RPMI7951 (cell line): Measurements from ENCODE around the gene SSBP2. TPM values are rescaled to one million over a fixed set of nuclear protein-coding genes. Genes with fewer than 3 reads are reported as not detected.
"Not testable (repeated sequence)": the region's sequence is repeated elsewhere in the genome, so short reads cannot be mapped to it uniquely, and the experiment has no call there.

Experiments
- DNase-seq: peaks from one replicate; pipeline ENCODE4 v3.0.0-alpha.2; 2012; ENCODE audit warnings: low read depth
- total RNA-seq: library from RNA; depleted of rRNA; stranded (reverse); fragments of >200 nt; shearing (Covaris generic); gene quantifications from 2 replicates; pipeline ENCODE4 v1.2.3, GENCODE V29; 2014

Gene SSBP2
- total RNA-seq, 1 experiment from 2014 or later, result 27.6 TPM

DNA sequence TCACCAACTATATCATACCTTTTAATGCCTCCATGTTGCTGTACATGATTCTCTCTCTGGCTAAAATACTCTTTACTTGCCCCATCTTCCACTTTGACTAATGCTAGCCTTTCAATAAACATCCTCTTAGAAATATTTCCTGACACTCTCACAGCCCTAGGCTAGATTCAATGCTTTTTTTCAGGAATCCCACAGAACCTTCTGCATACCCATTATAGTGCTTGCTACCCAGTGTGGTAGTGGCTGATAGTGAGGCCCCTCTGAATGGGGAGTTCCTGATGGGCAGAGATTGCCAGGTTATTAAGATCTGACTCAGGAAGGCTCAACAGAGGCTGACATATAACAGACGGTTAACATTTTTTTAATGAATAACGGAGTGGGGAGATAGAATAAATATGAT lies 11.6 kb downstream of the SSBP2 start:
- no peak for DNase-seq

DNA sequence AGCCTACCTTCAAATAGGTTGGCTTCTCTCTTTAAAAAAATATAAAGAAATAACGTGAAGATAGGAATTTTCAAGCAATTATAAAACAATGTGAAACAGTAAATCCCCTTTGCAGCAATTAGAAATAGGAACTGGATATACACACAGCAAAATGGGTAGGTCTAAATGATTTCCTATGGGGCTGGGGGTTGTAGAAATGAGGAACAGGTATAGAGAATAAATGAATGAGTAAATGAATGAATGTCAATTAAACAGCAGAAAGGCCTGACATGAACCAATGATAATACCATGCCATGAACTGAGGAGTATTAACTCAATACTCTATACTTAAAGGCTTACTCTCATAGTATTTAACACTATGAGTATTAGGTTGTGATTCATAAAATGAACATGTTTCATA lies 21.6 kb downstream of the SSBP2 start:
- no peak for DNase-seq

- DNase-seq, result no peak
These were observed 22.6 kb downstream of the SSBP2 start for GRCh38 chr5:81728301-81728700.

DNA sequence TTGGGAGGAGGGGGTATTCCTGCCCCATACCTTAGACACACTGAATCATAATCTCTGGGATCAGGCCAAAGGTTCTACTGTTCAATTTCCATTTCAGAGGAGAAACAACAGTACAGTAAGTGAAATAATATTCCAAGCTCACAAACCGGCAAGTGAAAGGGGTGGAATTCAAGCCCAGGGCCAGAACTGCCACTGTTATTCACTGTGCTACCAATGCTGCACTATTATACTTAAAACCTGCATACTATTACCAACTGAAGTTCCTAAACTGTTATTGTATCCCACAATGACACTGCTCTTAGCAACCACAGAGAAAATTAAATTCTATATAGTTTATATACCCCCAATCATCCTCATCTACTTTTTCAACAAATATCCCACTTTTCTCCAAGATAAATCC lies 24.6 kb downstream of the SSBP2 start:
- DNase-seq, result no peak

- no peak for DNase-seq
These were observed 26.3 kb downstream of the SSBP2 start for GRCh38 chr5:81724571-81724970.

DNA sequence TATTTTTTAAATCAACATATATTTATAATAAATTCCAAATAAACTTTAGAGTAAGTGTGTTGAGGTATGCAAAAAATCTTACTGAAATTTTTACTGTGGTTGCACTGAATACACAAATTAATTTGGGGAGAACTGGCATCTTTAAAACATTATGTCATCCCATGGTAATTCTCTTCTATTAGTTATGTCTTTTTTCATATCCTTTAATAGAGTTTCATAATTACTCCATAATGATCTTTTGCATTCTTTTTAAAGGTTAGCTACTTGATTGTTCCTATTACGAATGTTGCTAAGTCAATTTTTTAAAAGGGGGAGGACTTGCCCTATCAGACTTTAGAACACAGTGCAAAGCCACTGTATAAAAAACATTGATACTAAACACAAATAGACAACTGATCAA lies 26.8 kb downstream of the SSBP2 start:
- DNase-seq, result no peak

DNA sequence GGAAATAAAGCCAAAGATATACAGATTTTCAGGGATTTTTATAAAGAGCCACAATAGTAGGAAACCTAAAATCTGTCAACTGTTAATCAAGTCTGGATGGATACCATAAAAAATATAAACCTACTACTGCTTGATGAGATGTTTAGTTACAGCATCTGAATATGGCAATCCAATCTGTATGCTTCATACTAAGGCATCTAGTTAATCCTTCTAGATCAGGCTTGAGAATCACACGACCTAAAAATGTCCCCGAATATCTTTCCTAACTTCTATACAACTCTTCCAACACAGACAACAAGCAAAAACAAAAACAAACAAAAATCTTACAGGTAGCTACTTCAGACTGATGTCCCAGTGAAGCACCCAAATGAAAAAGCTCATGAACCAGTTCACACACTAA lies 29.8 kb downstream of the SSBP2 start:
- DNase-seq, result no peak

- no peak for DNase-seq
These were observed 31.1 kb downstream of the SSBP2 start for GRCh38 chr5:81719743-81720345.

DNA sequence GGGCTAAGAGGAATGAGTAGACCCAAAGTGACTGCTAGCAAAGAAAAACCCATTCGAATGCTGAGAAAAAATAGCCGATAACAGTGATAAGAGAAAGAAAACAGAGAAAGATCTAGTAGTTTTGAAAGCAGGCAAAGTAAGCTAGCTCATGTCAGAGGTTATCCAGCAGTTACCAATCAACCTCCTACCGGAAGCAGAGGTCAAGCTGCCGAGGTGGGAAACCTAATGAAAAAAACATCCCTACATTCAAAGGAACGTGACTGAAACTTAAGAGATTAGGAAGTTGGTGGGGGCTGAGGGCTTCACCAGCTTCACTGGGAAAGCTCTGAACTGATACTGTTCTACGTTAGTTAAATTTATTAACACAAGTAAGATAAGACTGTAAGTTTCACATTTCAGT lies 32.6 kb downstream of the SSBP2 start:
- DNase-seq, result no peak

- DNase-seq, result no peak
These were observed 33.0 kb downstream of the SSBP2 start for GRCh38 chr5:81717860-81718259.

GRCh38 chr5:81717226-81717625 lies 33.7 kb downstream of the SSBP2 start:
- DNase-seq, result no peak

DNA sequence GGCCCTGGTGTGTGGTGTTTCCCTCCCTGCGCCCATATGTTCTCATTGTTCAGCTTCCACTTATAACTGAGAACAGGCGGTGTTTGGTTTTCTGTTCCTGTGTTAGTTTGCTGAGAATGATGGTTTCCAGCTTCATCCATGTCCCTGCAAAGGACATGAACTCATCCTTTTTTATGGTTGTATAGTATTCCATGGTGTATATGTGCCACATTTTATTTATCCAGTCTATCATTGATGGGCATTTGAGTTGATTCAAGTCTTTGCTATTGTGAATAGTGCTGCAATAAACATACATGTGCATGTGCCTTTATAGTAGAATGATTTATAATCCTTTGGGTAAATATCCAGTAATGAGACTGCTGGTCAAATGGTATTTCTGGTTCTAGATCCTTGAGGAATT lies 36.8 kb downstream of the SSBP2 start:
- not testable (repeated sequence) for DNase-seq

- no peak for DNase-seq
These were observed 42.0 kb downstream of the SSBP2 start for GRCh38 chr5:81708889-81709288.

DNA sequence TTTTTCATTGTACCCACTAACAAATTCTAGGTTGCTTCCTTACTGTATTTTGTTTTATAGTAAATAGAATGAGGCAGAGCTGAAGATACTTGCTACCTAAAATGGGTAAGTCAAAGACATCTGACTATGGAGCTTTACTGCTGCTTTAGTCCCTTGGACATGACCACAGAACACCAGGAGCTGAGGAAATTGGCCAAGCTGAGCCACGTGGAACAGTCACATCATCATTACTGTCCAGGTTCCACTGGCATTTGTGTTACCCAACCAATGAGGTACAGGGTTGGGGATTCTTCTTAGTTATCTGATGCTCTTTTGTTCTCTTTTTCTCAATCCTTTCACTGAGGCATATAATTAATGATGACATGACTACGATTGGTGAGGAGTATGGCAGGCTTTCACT lies 47.1 kb downstream of the SSBP2 start:
- DNase-seq, result no peak

- no peak for DNase-seq
These were observed 50.7 kb downstream of the SSBP2 start for GRCh38 chr5:81700166-81700565.

DNA sequence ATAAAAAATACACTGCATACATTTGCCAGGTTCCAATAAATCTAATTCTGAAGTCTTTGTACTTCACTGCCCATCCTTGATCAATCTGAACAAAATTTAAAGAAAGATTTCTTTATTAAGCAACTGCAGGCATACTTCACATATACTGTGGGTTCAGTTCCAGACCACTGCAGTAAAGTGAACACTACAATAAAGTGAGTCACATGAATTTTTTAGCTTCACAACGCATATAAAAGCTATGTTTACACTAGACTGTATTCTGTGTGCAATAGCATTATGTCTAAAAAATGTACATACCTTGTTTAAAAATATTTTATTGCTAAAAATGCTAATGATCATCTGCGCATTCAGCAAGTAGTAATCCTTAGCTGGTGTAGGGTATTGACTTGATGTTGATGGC lies 52.1 kb downstream of the SSBP2 start:
- no peak for DNase-seq

DNA sequence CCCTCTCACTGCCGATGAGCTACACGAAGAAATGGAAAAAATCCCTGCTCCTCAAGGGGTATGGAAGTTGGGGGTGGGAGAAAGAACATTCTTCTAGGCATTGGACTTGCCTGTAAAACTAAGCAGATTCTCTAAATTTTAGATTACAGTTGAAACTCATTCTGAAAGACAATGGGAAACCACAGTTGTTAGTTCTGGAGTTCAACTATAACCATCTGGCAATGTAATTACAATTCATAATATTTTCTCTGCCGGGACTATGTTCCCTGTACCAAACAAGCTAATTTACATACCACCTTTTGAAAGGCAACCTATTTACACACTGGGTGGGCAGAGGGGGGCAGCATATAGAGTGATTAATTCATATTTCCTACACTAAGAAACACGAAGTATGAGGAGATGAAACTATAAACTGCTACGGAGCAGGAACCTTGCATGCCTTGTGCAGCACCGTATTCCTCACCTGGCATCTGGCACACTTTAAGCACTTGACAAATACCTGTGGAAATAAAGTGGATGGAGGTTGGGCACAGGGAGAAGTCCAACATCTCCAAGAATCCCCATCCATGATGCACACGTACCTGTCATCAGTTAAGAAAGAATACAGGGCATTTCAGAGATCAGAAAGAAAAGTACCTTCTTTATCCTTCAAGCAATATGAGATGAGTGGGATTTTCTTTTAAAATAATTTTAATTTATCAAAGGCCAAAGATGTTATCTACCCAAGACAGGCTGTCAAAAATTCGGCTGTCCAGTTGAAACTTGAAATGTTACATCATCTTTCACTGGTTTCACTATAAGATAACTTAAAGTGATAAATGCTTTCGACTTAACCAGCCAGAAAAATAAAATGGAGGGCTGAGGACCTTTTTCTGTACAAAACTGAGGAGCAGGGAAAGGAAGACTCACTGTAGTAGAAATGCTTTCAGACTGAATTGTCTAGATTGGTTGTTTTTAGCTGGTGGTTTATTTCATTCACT lies 54.2 kb downstream of the SSBP2 start:
- no peak for DNase-seq

DNA sequence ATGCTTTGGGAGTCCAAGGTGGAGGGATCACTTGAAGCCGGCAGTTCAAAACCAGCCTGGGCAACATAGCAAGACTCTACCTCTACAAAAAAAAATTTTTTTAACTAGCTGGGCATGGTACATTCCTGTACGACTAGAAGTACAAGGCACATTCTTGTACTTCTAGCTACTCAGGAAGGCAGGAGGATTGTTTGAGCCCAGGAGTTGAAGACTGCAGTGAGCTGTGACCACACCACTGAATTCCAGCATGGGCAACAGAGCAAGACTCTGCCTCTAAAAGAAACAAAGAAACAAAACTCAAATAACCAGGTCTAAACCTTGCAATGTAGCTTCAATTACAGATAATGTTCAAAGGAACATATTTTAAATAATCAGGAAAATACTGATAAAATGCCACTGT lies 56.2 kb downstream of the SSBP2 start:
- no peak for DNase-seq

- DNase-seq, result no peak
These were observed 62.7 kb downstream of the SSBP2 start for GRCh38 chr5:81688215-81688614.

GRCh38 chr5:81687292-81687691 lies 63.6 kb downstream of the SSBP2 start:
- no peak for DNase-seq

DNA sequence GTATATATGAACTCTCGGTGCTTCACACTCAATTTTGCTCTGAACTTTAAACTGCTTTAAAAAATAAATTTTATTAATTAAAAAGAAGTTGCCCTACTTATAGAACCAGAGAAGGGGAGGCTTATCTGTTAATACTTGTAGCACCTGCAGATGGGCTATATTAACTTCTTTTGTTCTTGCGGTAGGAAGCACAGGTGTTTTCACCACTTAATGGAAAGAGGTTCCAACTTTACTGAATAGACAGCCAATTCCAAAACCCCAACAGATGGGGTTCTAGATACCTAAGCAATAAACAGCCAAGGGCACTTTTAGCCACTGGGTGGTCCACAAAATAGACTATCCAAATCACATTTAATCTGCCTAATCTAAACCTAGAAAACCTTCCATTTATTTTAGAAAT lies 65.4 kb downstream of the SSBP2 start:
- no peak for DNase-seq

- DNase-seq, result no peak
These were observed 71.0 kb downstream of the SSBP2 start for GRCh38 chr5:81679885-81680284.

DNA sequence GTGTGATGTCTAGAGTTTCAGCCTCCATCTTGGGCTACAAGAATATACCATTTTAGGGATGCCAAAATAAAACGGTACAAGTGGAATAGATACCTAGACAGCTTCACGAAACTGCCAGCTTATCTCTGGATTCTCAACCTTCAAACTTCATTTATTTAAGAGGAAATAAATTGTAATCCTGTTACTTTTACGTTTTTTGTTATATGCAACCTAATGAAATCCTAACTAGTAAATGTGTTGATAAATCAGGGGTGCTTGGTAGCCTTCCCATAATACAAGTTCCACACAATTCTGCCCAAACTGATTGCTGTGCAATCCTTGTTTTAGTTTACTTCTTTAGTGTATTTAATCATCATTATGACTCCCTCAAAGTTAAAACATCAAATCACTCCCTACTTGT lies 75.5 kb downstream of the SSBP2 start:
- DNase-seq, result no peak
